HG03139 (cell line): ENCODE measurements around the gene PPIP5K2.

ENCODE experiments used
- ATAC-seq: cut with Tn5 transposase; IDR thresholded peaks from one replicate; pipeline ENCODE4 v1.9.1; 2021; ENCODE audit not compliant: unreplicated experiment

The PPIP5K2 gene

GRCh38 chr5:103235891-103236290 is 115.8 kb downstream of the PPIP5K2 start:
- ATAC-seq, result no peak

- no peak for ATAC-seq
Observed at GRCh38 chr5:103237778-103238177, 117.7 kb downstream of the PPIP5K2 start.

GRCh38 chr5:103243665-103244064 is 123.6 kb downstream of the PPIP5K2 start:
- ATAC-seq, result no peak

GRCh38 chr5:103244398-103244797 is 124.3 kb downstream of the PPIP5K2 start:
- ATAC-seq, result no peak

GRCh38 chr5:103245761-103246160 is 125.7 kb downstream of the PPIP5K2 start:
- ATAC-seq, result no peak

- ATAC-seq, result no peak
Observed at GRCh38 chr5:103247118-103247517, 127.0 kb downstream of the PPIP5K2 start.

GRCh38 chr5:103249068-103249467 is 129.0 kb downstream of the PPIP5K2 start:
- ATAC-seq, result no peak

GRCh38 chr5:103254921-103255320 is 134.8 kb downstream of the PPIP5K2 start:
- no peak for ATAC-seq

- no peak for ATAC-seq
Observed at GRCh38 chr5:103255691-103256090, 135.6 kb downstream of the PPIP5K2 start.

- no peak for ATAC-seq
Observed at GRCh38 chr5:103256178-103256577, 136.1 kb downstream of the PPIP5K2 start.

GRCh38 chr5:103258368-103258956 is 138.4 kb downstream of the PPIP5K2 start, which contains the start of gene MACIR:
TSS of gene MACIR (plus strand) at chr5:103258763. CDS start at chr5:103275920, 17,157 bp downstream.
- ATAC-seq, result peak; percentile 89

- peak; percentile 29 for ATAC-seq
Observed at GRCh38 chr5:103258957-103259704, 139.0 kb downstream of the PPIP5K2 start.

GRCh38 chr5:103259705-103260355 is 139.7 kb downstream of the PPIP5K2 start:
- ATAC-seq, result no peak

- ATAC-seq, result peak; percentile 17
Observed at GRCh38 chr5:103260951-103261350, 140.8 kb downstream of the PPIP5K2 start.
